ENCODE data around the gene COL11A2. TPM values are rescaled to one million over a fixed set of nuclear protein-coding genes. Genes with fewer than 3 reads are reported as not detected.

The COL11A2 gene
- total RNA-seq, 4 donors from 2014 or later = under 0.01 to 2.6 (median 1.0) TPM

GRCh38 chr6:33204415-33205190 is 12.3 kb upstream of the COL11A2 start, which contains the start of gene HSD17B8:
TSS of gene HSD17B8 (plus strand) at chr6:33204655. CDS start at chr6:33204669, 14 bp downstream.
- intact Hi-C loops (cut with DNase I; ENCODE audit: low total_unique reads) = loop anchor here (10.0 kb wide), 1 partner anchor 90 kb away; the partner anchor contains the start of gene RGL2
- no peaks in the 10 kb centered on the region for H3K27me3 ChIP-seq
- H3K9me3 ChIP-seq = no peaks in the 10 kb centered on the region
- DNase-seq = peak; percentile 89 to 90
- no peaks in the 10 kb centered on the region for H3K36me3 ChIP-seq
- peaks cover 10% of the 10 kb centered on the region in 2 donors for H3K4me1 ChIP-seq
- TF ChIP-seq POLR2A (IDR thresholded peaks at IDR 0.05) (peak in 1 of 2 donors; percentile 48), CTCF (IDR thresholded peaks at IDR 0.05) (peak in 1 of 4 experiments; percentile 7)
- H3K4me3 ChIP-seq = peak within 1 kb of the TSS; percentile 41
- peak within 1 kb of the TSS in 1 of 2 donors; percentile 35 for H3K27ac ChIP-seq

- no peak overlapping the region for H3K27ac ChIP-seq
- no peaks in the 10 kb centered on the region for H3K9me3 ChIP-seq
- no peak for DNase-seq
- H3K36me3 ChIP-seq = no peaks in the 10 kb centered on the region
- no peaks in the 10 kb centered on the region for H3K27me3 ChIP-seq
- intact Hi-C loops (cut with DNase I; ENCODE audit: low total_unique reads) = loop anchor here (10.0 kb wide), 1 partner anchor 91 kb away; the partner anchor contains the start of gene RGL2
- H3K4me1 ChIP-seq = peaks cover 10% of the 10 kb centered on the region in 2 donors
- peak overlapping the region in 1 of 2 donors; percentile 41 for H3K4me3 ChIP-seq
- TF ChIP-seq CTCF (IDR thresholded peaks at IDR 0.05) = no peak
- no peak for TF ChIP-seq POLR2A (IDR thresholded peaks at IDR 0.05)
Measured at GRCh38 chr6:33204165-33204414, 11.8 kb upstream of the COL11A2 start.

- H3K4me3 ChIP-seq = no peak overlapping the region
- H3K36me3 ChIP-seq = no peaks in the 10 kb centered on the region
- DNase-seq = no peak
- H3K27ac ChIP-seq = no peak overlapping the region
- H3K27me3 ChIP-seq = no peaks in the 10 kb centered on the region
- peaks cover 10% of the 10 kb centered on the region in 2 donors for H3K4me1 ChIP-seq
- no peaks in the 10 kb centered on the region for H3K9me3 ChIP-seq
- TF ChIP-seq POLR2A (IDR thresholded peaks at IDR 0.05) = no peak
- no peak for TF ChIP-seq CTCF (IDR thresholded peaks at IDR 0.05)
- intact Hi-C loops (cut with DNase I; ENCODE audit: low total_unique reads) = loop anchor here (10.0 kb wide), 1 partner anchor 91 kb away; the partner anchor contains the start of gene RGL2
Measured at GRCh38 chr6:33203443-33204164, 11.3 kb upstream of the COL11A2 start.

- TF ChIP-seq CTCF (IDR thresholded peaks at IDR 0.05) = no peak
- no peak for TF ChIP-seq POLR2A (IDR thresholded peaks at IDR 0.05)
- Histone ChIP-seq H3K4me3 (no peak overlapping the region), H3K27me3 (no peaks in the 10 kb centered on the region), H3K9me3 (no peaks in the 10 kb centered on the region), H3K36me3 (no peaks in the 10 kb centered on the region), H3K4me1 (peaks cover 10% of the 10 kb centered on the region in 2 donors), H3K27ac (no peak overlapping the region)
- no peak for DNase-seq
- intact Hi-C loops (cut with DNase I; ENCODE audit: low total_unique reads) = loop anchor here (10.0 kb wide), 1 partner anchor 92 kb away; the partner anchor contains the start of gene RGL2
Measured at GRCh38 chr6:33202799-33203198, 10.5 kb upstream of the COL11A2 start.

GRCh38 chr6:33201935-33202334 is 9.7 kb upstream of the COL11A2 start:
- Histone ChIP-seq H3K4me3 (peak overlapping the region; percentile 72 to 89), H3K27ac (no peak overlapping the region), H3K27me3 (no peaks in the 10 kb centered on the region), H3K4me1 (peaks cover 10% of the 10 kb centered on the region in 2 donors), H3K36me3 (no peaks in the 10 kb centered on the region), H3K9me3 (no peaks in the 10 kb centered on the region)
- intact Hi-C loops (cut with DNase I; ENCODE audit: low total_unique reads) = loop anchor here (10.0 kb wide), 1 partner anchor 93 kb away; the partner anchor contains the start of gene RGL2
- TF ChIP-seq CTCF (IDR thresholded peaks at IDR 0.05) = no peak
- no peak for TF ChIP-seq POLR2A (IDR thresholded peaks at IDR 0.05)
- no peak for DNase-seq
